Effector CD4-positive, alpha-beta T cell (primary cell): ENCODE measurements around the gene JAZF1.

ENCODE experiments used
- DNase-seq: peaks from one replicate; pipeline ENCODE4 v3.0.0-alpha.2; 2020

Gene JAZF1

DNA sequence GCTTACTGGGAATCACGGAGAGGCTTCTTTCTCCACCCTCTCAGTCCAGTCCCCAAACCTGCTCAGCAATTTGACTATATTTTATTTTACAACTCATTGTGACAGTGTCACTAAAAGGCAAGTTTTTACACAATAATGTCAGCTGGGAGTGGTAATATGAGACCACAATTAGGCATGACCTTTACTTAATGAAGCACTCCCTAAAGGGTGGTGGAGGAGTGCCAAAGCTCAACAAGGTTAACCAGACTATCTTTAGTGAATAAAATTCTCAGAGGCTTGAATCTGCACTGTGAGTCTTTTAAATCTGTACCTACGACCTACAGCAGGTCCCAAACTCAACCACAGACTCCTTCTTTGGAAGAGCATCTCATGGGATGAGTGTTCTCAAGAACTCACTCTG lies 225.0 kb downstream of the JAZF1 start:
- no peak for DNase-seq

DNA sequence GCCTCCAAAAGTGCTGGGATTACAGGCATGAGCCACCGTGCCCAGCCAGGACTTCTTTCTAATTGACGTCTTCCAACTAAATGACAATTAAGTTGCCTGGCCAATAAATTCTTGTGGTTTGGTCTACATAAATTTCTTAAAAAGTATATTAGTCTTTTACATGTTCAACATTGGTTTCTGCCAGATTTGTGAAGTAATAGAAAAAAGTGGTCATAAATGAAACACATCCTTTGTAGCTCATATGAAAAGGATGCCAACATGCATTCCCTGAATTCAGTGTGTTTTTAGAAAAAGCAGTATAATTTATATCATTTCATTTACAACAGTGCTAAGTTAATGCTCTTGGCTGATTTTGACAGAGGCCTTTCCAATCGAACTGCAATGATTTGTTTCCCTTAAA lies 225.6 kb downstream of the JAZF1 start:
- no peak for DNase-seq

DNA sequence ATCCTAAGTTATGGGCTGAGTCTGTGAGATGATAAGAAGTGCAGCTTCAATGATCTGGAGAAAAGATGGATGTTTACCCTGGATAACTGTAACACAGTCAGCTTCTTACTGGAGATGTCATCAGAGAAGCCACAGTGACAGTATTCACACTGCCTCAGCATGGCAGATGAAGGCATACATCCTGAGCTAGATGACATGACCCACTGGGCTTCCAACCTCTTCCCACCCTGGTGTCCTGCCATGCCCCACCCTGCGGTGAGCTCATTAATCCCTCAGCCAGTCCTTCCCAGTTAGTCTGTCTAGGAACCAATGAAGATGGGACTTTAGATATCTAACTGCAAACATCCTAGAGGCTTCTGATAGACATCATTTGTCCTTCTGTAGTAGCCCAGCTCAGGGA lies 226.8 kb downstream of the JAZF1 start:
- DNase-seq: no peak

DNA sequence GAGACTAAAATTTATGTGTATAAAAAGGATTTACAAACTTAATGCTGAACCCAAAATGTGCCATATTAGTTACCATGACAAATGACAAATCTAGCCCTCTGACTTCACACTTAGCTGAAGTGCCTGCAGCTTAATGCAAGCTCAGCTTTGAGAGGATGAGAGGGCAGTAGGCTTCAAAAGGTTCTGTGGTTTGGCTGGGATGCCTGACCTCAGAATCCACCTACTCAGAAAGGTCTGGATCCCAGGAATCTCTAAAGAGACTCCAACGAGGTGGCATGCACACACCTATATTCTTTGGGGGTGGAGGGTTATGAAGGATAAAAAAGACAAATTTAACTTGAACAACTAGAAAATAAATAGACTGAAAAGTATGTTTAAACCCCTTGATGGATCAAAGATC lies 227.2 kb downstream of the JAZF1 start:
- no peak for DNase-seq

DNA sequence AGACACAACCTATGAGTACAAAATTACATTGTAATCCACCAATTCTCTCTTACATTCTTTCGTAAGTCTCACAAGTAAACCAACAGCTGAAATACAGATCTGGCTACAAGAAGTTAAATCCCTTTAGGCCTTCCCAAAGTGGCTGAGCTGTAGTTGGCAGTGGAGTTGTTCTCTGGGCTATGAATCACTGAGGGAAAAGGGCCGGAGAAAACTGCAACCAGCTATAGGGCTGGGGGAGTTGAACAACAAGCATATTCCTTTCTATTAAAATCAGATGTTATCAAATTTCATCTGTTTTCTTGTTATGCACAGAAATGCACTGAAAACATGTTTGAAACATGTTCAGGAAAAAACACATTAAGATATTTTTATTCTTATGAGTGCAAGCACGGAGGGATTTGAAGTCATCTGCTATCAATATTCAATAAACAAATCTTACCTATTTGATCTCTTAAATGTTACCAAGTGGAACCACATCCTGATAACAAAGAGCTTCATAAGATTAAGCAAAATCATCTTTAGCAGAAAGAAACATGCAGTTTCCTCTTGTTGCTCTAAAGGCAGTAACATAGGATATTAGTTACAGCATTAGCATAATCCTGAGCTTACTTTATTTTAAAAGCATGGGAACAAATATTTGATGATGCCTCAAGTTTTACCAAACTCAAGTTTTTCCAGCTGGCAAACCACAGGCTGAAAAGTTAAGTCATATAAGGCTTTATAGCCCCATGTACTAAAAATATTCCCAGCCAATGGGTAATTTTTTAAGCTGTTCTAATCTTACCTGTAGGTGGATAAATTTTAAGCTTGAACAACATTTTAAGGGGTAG lies 227.9 kb downstream of the JAZF1 start:
- no peak for DNase-seq

DNA sequence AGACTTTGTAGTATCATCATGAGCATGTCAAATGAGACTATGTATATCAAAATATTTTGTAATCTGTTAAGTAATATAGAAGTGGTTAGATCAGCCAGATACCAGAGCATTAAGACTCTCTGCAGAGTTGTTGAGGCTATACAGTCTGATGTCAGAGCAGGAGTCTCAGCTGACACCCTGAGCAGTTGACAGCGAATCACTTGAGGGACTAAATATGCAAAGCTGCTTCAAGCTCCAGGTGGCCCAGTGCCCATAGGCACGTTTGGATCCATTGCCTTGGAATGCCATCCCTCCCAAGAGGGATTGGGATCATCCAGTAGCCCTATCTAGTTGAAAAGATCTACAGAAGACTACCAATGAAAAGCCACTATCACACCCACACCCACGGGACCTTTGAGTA lies 230.5 kb downstream of the JAZF1 start:
- no peak for DNase-seq

DNA sequence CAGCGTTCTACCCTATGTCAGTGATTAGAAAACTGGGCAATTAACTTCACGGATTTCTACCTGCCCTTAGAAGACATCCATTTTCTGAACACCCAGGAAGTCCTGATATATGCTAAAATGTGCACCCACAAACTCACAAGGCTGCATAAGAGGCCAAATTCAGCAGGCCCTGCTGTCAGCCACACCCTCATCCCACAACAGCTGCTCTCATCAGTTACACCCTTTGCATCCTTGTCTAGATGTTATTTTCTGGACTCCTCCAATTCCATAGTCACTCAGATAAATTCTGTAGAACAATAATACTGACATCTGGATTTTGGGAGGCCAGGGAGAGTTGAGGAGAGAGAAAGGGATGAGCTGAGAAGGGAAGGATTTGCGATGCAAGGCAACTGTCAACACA lies 231.7 kb downstream of the JAZF1 start:
- no peak for DNase-seq

DNA sequence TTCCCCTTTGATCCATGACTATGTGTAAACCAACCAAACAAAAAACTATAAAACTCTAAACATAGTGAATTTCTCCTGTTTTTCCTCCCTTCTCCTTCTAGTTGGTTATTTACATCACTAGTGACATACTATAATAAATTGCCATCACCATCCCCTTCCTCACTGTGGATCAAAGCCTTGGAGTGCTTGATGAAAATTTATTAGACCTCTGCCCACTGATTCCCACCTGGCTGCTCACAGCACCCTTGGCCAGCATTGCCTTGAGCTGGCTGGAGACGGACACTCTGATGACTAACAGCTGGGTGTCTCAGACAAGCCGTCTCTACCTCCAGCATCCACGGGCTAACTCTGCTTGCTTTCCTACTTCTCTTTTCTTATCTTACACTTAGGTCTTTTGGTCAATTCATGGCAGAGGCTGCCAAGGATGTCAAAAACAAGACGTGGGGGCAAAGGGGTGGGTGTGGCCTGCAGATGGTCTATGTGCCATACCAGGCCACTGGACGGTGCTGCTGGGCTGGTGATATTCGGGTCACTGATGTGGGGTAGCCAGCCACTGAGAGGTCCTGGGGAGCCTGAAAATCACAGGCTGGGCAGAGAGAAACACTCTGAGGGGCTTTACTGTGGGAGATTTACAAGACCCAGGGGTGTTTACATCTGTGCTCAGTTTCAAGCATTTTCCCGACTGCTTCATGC lies 232.9 kb downstream of the JAZF1 start:
- DNase-seq: no peak

DNA sequence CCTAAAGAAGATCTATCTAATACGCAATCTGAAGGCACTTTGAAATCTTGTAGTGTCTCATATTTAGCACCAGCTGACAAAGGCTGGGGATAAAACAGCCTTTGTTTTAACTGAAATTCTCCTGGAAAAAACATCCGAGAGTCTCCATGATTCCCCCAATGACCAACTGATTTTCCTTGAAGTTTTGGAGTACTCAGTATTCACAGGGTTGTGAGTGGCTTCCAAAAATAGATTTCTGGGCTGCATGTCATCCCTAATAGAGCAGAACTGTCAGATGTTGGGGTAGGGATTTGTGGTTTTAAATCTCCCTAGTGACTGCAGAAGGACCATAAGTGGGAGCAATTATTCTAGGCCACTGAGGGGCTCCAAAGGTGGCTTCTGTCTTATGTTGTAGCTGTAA lies 234.2 kb downstream of the JAZF1 start:
- DNase-seq: no peak

DNA sequence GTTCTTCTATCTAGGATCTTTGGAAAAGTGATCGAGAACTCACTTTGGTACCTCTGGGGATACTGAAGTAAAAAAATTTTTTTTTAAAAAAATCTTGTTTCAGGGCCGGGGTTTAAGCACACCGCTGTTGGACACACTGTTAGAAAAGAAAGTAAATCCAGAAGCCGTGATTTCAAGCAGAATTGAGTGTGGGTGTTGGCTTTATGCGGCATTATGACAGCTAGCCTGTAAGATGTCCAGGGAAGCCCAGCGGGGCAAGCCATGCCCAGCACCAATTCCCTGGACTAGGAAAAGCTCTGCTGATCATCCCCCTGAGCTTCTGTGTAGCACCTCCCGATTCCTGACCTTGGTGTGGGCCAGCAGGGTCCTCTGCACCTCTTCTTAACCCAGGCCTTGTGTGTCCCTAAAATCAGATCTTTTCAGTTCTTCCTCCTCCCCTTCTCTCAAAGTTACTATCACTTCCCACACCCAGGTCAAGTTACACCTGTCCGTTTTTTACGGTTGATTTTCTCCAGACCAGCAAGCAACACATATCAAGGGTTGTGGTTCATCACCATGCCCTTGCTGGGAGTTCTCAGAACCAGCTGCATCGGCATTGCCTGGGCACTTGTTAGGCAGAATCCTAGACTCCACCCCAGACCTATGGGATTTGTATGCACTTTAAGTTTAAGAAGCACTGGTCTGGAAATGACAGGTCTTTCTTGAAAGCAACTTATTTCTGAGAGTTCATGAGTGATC lies 235.4 kb downstream of the JAZF1 start:
- no peak for DNase-seq

DNA sequence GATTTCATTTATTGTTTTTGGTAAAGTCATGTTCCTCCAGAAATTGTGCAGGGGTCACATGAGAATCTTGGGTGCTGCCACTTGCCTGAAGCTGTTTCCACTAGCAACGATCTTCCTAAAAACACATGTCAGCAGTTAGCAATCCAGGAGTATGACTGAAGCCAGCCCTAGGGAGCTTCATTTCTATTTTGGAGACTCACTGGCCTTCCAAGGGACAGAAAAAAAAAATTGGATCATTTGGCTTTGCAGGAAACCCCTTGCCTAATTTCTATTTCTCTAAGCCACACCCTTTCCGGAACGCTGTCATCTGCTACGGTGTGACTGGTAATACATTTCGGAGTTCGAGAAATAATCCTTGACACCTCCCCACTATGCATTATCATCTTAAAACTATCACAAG lies 236.0 kb downstream of the JAZF1 start:
- DNase-seq: no peak

DNA sequence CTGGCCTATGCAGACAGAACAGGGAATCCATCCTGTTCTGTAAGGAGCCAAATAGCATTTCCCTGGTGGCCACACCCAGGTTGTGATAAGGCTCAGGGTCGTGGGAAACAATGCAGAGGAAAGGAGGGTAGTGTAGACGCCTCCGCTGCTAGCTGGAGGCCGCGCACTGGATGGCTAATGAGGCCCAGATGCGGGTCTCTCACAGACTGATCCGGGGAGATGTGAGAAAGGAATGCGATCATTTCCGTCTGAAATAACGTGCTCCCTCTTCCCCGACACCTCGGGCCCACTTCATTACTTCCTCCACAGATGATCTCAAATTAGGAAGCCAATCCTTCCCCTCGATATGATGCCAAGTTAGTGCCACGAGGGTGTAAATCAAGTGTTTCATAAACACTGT lies 237.4 kb downstream of the JAZF1 start:
- no peak for DNase-seq

DNA sequence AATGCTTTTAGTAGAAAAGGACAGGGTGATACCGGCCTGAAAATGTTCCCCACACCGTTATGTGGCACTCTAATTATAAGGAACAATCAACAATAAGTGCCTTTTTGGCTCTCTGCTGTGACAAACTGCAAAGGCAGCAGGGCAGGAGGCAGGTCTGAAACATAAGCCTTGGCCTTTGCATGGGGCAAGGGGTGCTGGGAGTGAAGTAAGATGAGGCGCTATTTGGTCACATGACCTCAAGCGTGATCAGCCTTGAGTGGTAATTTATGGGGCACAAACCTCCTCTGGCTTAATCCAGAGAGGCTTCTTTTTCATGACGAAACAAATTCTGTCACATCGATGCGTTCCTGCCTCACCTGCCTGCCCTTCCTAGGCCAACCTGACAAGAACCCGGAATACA lies 237.9 kb downstream of the JAZF1 start:
- DNase-seq: no peak

DNA sequence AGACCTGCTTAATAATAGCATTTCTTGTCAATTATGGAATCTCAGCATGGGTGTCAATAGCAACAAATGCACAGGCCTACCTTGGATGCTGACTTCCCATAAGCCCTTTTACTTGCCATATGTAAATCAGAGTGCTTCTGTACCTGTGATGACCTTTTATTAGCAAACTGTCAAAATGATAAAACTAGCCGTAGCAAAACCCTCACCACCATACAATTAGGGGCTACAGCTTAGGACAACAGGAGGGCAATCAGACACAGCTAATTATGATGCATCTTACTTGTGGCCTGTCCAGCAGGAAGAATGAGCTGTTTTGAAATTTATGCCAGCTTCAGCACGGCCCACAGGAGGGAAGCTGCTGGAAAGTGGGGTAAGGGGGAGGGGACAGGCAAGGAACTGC lies 239.1 kb downstream of the JAZF1 start:
- no peak for DNase-seq

DNA sequence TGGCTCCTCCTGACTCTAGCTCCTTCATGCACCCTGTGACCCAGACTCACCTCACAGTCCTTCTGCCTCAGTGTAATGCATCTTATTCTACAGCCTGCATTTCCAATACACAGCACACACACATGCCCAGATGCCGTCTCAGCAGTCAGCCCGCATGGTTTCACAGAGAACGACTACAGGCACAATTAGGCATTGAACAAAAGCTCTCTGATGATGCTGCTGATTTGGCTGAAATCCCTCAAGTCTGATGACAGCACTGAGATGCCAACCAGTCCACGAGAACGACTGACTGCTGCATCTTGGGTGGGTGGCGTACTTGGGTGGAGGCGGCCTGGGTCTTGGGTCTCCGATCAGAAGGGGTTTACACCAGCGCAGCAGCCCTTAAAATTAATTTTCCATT lies 240.3 kb downstream of the JAZF1 start:
- DNase-seq: no peak

DNA sequence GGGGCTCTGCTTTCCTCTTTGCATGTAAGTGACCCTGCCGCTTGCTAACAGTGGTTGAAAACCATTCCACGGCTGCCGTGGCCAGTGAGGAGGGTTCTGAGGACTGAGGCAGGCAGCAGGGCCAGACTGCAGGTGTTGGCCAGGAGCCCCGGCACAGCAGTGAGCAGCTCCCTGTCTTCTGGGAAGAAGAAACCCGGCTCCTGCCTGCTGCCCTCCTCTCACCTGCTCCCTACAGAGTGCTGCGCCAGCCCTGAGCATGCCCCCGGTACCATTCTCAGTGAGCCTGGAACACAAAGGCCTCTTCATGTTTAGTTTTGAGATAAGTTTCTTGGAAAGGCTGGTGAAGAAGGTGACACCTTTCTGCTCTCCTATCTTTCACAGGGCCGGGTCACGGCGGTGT lies 240.7 kb downstream of the JAZF1 start:
- no peak for DNase-seq

DNA sequence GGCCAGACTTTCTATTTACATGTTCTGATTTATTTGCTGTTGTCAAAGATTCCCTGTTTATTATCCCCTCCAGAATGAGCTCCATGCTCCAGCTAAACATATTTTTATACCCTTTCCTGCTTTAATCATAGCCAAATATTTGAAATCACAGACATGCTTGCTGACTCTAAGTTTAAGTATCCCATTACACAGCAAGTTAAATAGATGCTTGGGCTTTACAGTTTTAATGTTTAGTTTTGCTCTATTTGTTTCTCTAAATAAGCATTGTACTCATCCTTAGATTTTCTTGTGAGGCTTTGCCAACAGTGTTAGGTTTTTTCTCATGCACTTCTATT lies 243.9 kb downstream of the JAZF1 start:
- no peak for DNase-seq

DNA sequence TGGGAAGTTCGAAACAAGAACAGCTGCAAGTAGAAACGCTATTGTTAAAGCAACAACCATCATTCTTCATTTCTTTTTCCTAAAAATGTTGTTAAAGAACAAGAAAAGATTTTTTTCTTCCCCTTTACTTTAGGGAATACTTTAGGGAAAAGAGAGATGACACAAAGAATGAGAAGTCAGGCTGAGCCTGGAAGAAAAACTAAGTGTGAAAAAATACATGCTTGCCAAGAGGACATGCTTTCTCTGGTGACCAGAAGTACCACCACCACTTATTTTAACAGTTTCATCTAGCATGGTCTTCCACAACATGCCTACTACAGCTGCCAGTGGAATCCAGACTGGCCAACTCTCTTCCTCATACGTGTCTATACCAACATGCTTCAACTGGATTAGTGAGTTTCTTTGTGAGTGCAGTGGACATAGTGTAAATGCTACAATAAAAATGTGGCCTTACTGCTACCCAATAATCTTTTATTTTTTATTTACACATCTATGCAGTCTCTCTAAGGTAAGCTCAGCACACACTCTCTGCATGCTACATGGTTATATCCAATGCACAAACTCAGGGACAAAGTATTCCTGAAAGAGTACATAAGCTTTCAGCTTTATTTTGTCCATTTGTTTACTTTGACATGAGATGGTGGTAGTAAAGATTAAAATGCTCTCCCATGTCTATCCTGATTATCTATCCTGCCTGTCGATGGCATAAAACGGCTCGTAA lies 244.4 kb downstream of the JAZF1 start:
- DNase-seq: no peak

DNA sequence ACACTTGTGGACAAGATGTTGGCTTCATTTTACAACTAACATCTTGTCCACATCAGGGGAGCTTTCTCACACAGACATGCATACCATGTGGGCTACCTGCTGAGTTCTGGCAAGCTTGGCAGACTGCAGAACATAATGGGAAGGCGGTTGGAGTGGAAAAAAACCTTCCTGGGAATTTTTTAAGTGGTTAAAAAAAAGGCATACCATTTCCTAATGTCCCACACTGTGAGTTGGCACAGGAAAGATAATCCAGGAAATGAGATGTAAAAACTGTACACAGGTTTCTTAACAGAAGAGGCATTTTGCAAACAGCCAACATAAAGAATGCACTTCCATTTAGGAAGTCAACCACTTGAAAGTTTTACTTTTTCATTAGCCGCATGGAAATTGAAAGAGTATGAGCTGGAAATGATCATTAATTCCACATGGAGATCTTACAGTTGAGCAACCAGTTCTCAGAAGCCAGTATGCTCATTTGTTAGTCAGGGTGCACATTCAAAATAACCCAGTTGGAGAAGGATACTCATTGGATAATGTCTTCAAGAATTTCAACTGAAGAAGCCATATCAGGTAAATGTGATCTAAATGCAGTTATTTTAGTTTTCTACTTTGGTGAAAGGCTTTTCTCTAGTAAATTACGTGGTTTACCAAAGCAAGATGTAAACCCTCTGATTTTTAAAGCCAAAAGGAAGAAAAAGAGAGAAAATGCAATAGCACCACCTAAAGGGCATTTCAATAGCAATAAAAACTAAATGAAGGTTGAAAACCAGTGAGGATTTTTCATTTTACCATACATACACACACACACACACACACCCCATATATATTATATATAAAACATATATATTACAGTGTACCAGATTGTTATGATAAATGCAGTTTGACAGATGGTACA lies 246.7 kb downstream of the JAZF1 start:
- no peak for DNase-seq

DNA sequence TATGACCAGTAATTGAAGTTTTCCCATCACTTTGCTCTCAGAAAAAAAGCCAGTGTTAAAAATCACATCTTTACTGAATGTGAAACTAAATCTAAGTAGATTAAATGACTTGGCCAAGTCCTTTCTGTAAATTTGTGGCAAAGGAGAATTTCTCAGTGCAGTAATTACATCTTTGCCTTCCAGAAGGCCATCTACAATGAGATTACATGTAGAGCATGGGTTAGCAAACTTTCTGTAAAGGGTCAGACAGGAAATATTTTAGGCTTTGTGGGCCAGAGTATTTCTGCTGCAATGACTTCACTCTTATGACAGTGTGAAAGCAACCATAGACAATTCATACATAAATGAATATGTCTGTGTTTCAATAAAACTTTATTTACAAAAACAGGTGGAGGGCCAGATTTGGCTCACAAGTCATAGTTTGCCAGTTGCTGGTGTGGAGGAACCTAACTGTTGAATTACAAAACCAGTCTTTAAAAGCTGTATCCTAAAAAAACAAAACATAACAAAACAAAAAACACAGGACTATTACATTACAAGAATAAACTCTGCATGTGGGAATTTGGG lies 249.6 kb downstream of the JAZF1 start:
- DNase-seq: no peak

DNA sequence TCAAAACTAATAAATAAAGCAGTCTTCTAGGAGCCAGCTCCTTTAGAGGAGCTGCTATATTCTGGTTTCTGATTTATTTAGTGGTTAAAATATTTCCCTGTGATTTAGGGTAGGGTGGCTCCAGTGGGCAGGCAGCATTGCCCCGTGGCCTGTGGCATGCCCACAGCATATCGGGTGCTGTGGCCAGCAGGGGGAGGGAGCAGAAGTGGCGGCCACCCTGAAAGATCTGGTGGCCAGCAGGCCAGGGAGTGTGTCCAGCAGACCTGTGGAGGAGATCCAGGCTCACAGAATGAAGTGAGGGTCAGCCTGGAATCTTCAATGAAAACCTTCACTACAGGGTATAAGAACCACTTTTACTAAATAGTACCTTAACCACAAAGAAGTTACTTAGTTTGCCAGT lies 251.5 kb downstream of the JAZF1 start:
- no peak for DNase-seq

DNA sequence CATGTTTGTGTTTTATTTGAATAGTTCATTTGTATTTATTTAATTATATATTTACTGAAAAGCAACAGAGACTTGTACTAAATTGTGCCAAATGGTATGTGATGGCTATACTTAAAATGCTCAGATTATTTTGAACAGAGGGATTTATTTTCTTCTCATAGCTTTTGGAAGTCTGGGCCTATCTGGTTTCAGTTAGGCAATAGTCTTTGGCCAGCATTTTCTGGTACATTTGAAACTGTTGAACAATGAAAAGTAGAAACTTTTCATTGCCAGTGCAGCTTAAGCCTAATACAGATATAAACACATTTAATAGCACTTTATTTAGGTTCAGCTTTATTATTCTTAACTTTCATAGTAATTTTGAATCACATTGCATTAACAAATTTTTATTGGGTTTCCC lies 252.6 kb downstream of the JAZF1 start:
- no peak for DNase-seq
